DOHH2 (cell line): ENCODE results near the gene ERG.

Experiments
- EZH2phosphoT487 ChIP-seq: fragments of 200-600 bp; sonication (generic); IDR thresholded peaks from 2 replicates; pipeline ENCODE4 v1.6.1; 2017; ENCODE audit warnings: borderline replicate concordance, mild to moderate bottlenecking, antibody characterized with exemption, low read length, moderate library complexity, mixed read lengths
- TF ChIP-seq, protein P1 (sequence below): fragments of 200-600 bp; sonication (generic); IDR thresholded peaks from one replicate; pipeline ENCODE4 v1.5.1; 2014; ENCODE audit warnings: antibody characterized with exemption, mild to moderate bottlenecking, low read depth, low read length; ENCODE audit not compliant: poor library complexity, severe bottlenecking

GRCh38 chr21:38524168-38525153 lies 26.2 kb upstream of the ERG start:
- TF ChIP-seq, protein P1, sequence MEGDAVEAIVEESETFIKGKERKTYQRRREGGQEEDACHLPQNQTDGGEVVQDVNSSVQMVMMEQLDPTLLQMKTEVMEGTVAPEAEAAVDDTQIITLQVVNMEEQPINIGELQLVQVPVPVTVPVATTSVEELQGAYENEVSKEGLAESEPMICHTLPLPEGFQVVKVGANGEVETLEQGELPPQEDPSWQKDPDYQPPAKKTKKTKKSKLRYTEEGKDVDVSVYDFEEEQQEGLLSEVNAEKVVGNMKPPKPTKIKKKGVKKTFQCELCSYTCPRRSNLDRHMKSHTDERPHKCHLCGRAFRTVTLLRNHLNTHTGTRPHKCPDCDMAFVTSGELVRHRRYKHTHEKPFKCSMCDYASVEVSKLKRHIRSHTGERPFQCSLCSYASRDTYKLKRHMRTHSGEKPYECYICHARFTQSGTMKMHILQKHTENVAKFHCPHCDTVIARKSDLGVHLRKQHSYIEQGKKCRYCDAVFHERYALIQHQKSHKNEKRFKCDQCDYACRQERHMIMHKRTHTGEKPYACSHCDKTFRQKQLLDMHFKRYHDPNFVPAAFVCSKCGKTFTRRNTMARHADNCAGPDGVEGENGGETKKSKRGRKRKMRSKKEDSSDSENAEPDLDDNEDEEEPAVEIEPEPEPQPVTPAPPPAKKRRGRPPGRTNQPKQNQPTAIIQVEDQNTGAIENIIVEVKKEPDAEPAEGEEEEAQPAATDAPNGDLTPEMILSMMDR: no peak
- TF ChIP-seq EZH2phosphoT487: no peak
